ENCODE measurements around the gene PC. TPM values are rescaled to one million over a fixed set of nuclear protein-coding genes. Genes with fewer than 3 reads are reported as not detected.

Gene PC
- total RNA-seq, 1 donor from 2014 or later: 49.1 TPM

GRCh38 chr11:66973956-66974580 lies 15.9 kb upstream of the PC start:
- Mint-ChIP-seq H3K27me3 (ENCODE audit: unreplicated experiment) (no peaks in the 10 kb centered on the region), H3K4me1 (ENCODE audit: unreplicated experiment) (peaks cover 42% of the 10 kb centered on the region), H3K36me3 (ENCODE audit: unreplicated experiment) (no peaks in the 10 kb centered on the region), H3K9me3 (ENCODE audit: unreplicated experiment) (no peaks in the 10 kb centered on the region), H3K27ac (ENCODE audit: unreplicated experiment) (peak overlapping the region; percentile 68), H3K4me3 (ENCODE audit: unreplicated experiment) (no peak overlapping the region)
- no peak for TF ChIP-seq CTCF (IDR thresholded peaks at IDR 0.05)
- no peak for DNase-seq (ENCODE audit: extremely low spot score, unreplicated experiment)

- Mint-ChIP-seq H3K36me3 (ENCODE audit: unreplicated experiment) (no peaks in the 10 kb centered on the region), H3K27me3 (ENCODE audit: unreplicated experiment) (no peaks in the 10 kb centered on the region), H3K27ac (ENCODE audit: unreplicated experiment) (peak overlapping the region; percentile 96), H3K9me3 (ENCODE audit: unreplicated experiment) (no peaks in the 10 kb centered on the region), H3K4me1 (ENCODE audit: unreplicated experiment) (peaks cover 53% of the 10 kb centered on the region), H3K4me3 (ENCODE audit: unreplicated experiment) (no peak overlapping the region)
- no peak for TF ChIP-seq CTCF (IDR thresholded peaks at IDR 0.05)
- DNase-seq (ENCODE audit: extremely low spot score, unreplicated experiment): no peak
These were observed 13.3 kb upstream of the PC start for GRCh38 chr11:66971488-66971887.

GRCh38 chr11:66970807-66971442 lies 12.7 kb upstream of the PC start:
- Mint-ChIP-seq H3K4me1 (ENCODE audit: unreplicated experiment) (peaks cover 51% of the 10 kb centered on the region), H3K4me3 (ENCODE audit: unreplicated experiment) (peak overlapping the region; percentile 23), H3K36me3 (ENCODE audit: unreplicated experiment) (no peaks in the 10 kb centered on the region), H3K27me3 (ENCODE audit: unreplicated experiment) (no peaks in the 10 kb centered on the region), H3K27ac (ENCODE audit: unreplicated experiment) (peak overlapping the region; percentile 96), H3K9me3 (ENCODE audit: unreplicated experiment) (no peaks in the 10 kb centered on the region)
- no peak for TF ChIP-seq CTCF (IDR thresholded peaks at IDR 0.05)
- DNase-seq (ENCODE audit: extremely low spot score, unreplicated experiment): no peak

GRCh38 chr11:66970371-66970806 lies 12.2 kb upstream of the PC start:
- H3K36me3 Mint-ChIP-seq (ENCODE audit: unreplicated experiment): no peaks in the 10 kb centered on the region
- H3K9me3 Mint-ChIP-seq (ENCODE audit: unreplicated experiment): no peaks in the 10 kb centered on the region
- peaks cover 49% of the 10 kb centered on the region for H3K4me1 Mint-ChIP-seq (ENCODE audit: unreplicated experiment)
- no peak for DNase-seq (ENCODE audit: extremely low spot score, unreplicated experiment)
- no peaks in the 10 kb centered on the region for H3K27me3 Mint-ChIP-seq (ENCODE audit: unreplicated experiment)
- H3K27ac Mint-ChIP-seq (ENCODE audit: unreplicated experiment): peak overlapping the region; percentile 96
- no peak for TF ChIP-seq CTCF (IDR thresholded peaks at IDR 0.05)
- no peak overlapping the region for H3K4me3 Mint-ChIP-seq (ENCODE audit: unreplicated experiment)

- H3K4me1 Mint-ChIP-seq (ENCODE audit: unreplicated experiment): peaks cover 51% of the 10 kb centered on the region
- DNase-seq (ENCODE audit: extremely low spot score, unreplicated experiment): no peak
- no peaks in the 10 kb centered on the region for H3K36me3 Mint-ChIP-seq (ENCODE audit: unreplicated experiment)
- H3K27ac Mint-ChIP-seq (ENCODE audit: unreplicated experiment): peak overlapping the region; percentile 96
- TF ChIP-seq CTCF (IDR thresholded peaks at IDR 0.05): no peak
- H3K27me3 Mint-ChIP-seq (ENCODE audit: unreplicated experiment): no peaks in the 10 kb centered on the region
- no peak overlapping the region for H3K4me3 Mint-ChIP-seq (ENCODE audit: unreplicated experiment)
- H3K9me3 Mint-ChIP-seq (ENCODE audit: unreplicated experiment): no peaks in the 10 kb centered on the region
These were observed 11.5 kb upstream of the PC start for GRCh38 chr11:66969584-66970225.

Data from osteocyte (in vitro differentiated cells).